Neural cell (in vitro differentiated cells): ENCODE results near the gene BHLHA15. TPM values are rescaled to one million over a fixed set of nuclear protein-coding genes. Genes with fewer than 3 reads are reported as not detected.

ENCODE experiments used
- H2AFZ ChIP-seq: fragments of 200-600, 300-800 bp; sonication (generic), shearing (Covaris generic); 2 replicates; pipeline ENCODE4 v1.6.0; 2014; ENCODE audit warnings: low read depth, mild to moderate bottlenecking, antibody characterized with exemption, low read length, moderate library complexity
- H3F3A ChIP-seq: fragments of 200-600 bp; shearing (Covaris generic); 2 replicates; pipeline ENCODE4 v1.6.1; 2016; ENCODE audit warnings: mild to moderate bottlenecking, moderate library complexity, mixed read lengths, antibody characterized with exemption, low read length; ENCODE audit not compliant: insufficient read depth, poor library complexity, severe bottlenecking
- H3K27ac ChIP-seq: fragments of 200-600, 300-800 bp; sonication (generic), shearing (Covaris generic); 2 replicates; pipeline ENCODE4 v1.5.1; 2014; ENCODE audit warnings: mild to moderate bottlenecking, low read length, moderate library complexity
- H3K27me3 ChIP-seq: fragments of 300-800, 200-600 bp; sonication (generic), shearing (Covaris generic); 2 replicates; pipeline ENCODE4 v1.6.0; 2014; ENCODE audit warnings: mild to moderate bottlenecking, low read depth, low read length, moderate library complexity; ENCODE audit not compliant: insufficient read depth
- H3K36me3 ChIP-seq: fragments of 300-800, 200-600 bp; sonication (generic), shearing (Covaris generic); 2 replicates; pipeline ENCODE4 v1.5.1; 2014; ENCODE audit warnings: mild to moderate bottlenecking, antibody characterized with exemption, low read length, moderate library complexity; ENCODE audit not compliant: insufficient read depth
- H3K4me2 ChIP-seq: fragments of 300-800, 200-600 bp; sonication (generic), shearing (Covaris generic); 2 replicates; pipeline ENCODE4 v1.6.0; 2014; ENCODE audit warnings: mild to moderate bottlenecking, low read length
- H3K4me3 ChIP-seq: fragments of 300-800, 200-600 bp; sonication (generic), shearing (Covaris generic); 2 replicates; pipeline ENCODE4 v1.5.1; 2014; ENCODE audit warnings: mild to moderate bottlenecking, low read length, moderate library complexity
- H3K79me2 ChIP-seq: fragments of 200-600 bp; shearing (Covaris generic); replicated peaks from 2 replicates; pipeline ENCODE4 v1.6.0; 2014; ENCODE audit warnings: mild to moderate bottlenecking, low read length, moderate library complexity; ENCODE audit not compliant: insufficient read depth
- H3K9ac ChIP-seq: fragments of 300-800, 200-600 bp; sonication (generic), shearing (Covaris generic); 2 replicates; pipeline ENCODE4 v1.6.1; 2016; ENCODE audit warnings: mild to moderate bottlenecking, low read length, mixed read lengths
- H3K9me2 ChIP-seq: fragments of 200-600 bp; shearing (Covaris generic); 2 replicates; pipeline ENCODE4 v1.6.1; 2016; ENCODE audit warnings: mild to moderate bottlenecking, low read length, mixed read lengths; ENCODE audit not compliant: insufficient read depth
- H3K9me3 ChIP-seq: fragments of 200-600, 300-800 bp; sonication (generic), shearing (Covaris generic); 2 replicates; pipeline ENCODE4 v1.6.1; 2016; ENCODE audit warnings: mild to moderate bottlenecking, mixed run types, low read length, moderate library complexity, mixed read lengths
- H4K20me1 ChIP-seq: fragments of 200-600 bp; shearing (Covaris generic); 2 replicates; pipeline ENCODE4 v1.6.1; 2016; ENCODE audit warnings: mild to moderate bottlenecking, mixed run types; ENCODE audit not compliant: insufficient read depth
- CTCF ChIP-seq: fragments of 450-650 bp; IDR thresholded peaks from 2 replicates; pipeline ENCODE4 v1.5.1; 2014; ENCODE audit warnings: antibody characterized with exemption, mild to moderate bottlenecking, moderate library complexity; ENCODE audit not compliant: poor library complexity, severe bottlenecking
- EZH2 ChIP-seq: fragments of 200-600, 300-800 bp; shearing (Covaris generic), sonication (generic); IDR thresholded peaks from 2 replicates; pipeline ENCODE4 v1.6.1; 2014; ENCODE audit warnings: antibody characterized with exemption, low read length, borderline replicate concordance, mild to moderate bottlenecking; ENCODE audit not compliant: insufficient read depth, poor library complexity, severe bottlenecking
- MXI1 ChIP-seq: fragments of 450-650 bp; conservative IDR thresholded peaks from 2 replicates; pipeline ENCODE4 v1.6.1; 2014; ENCODE audit warnings: antibody characterized with exemption, mild to moderate bottlenecking; ENCODE audit not compliant: poor library complexity, severe bottlenecking
- RAD21 ChIP-seq: fragments of 450-650 bp; conservative IDR thresholded peaks from 2 replicates; pipeline ENCODE4 v1.6.1; 2014; ENCODE audit warnings: antibody characterized with exemption, mild to moderate bottlenecking, moderate library complexity
- REST ChIP-seq: IDR thresholded peaks from 2 replicates; pipeline ENCODE4 v1.6.1; 2012; ENCODE audit warnings: borderline replicate concordance
- TAF1 ChIP-seq: IDR thresholded peaks from 2 replicates; pipeline ENCODE4 v1.6.1; 2012; ENCODE audit warnings: low read depth
- polyA plus RNA-seq: library from polyadenylated mRNA; depleted of rRNA; stranded (reverse); fragments of >200 nt; gene quantifications from 2 replicates; pipeline ENCODE4 v1.2.3, GENCODE V29; 2014

The BHLHA15 gene
- polyA plus RNA-seq, 1 donor from 2014 or later: not detected

- H3K36me3 ChIP-seq: no peaks in the 10 kb centered on the region
- H4K20me1 ChIP-seq: no peaks in the 10 kb centered on the region
Observed at GRCh38 chr7:98232263-98232585, 21.0 kb downstream of the BHLHA15 start.

GRCh38 chr7:98232799-98233198 is 21.6 kb downstream of the BHLHA15 start:
- H4K20me1 ChIP-seq: no peaks in the 10 kb centered on the region
- TF ChIP-seq REST: no peak
- TF ChIP-seq RAD21: no peak
- no peak for TF ChIP-seq CTCF
- no peak for TF ChIP-seq MXI1
- no peak for TF ChIP-seq TAF1
- no peaks in the 10 kb centered on the region for H3K9me3 ChIP-seq
- no peak overlapping the region for H3K9ac ChIP-seq
- H3K27me3 ChIP-seq: no peaks in the 10 kb centered on the region
- H2AFZ ChIP-seq: no peak overlapping the region
- no peaks in the 10 kb centered on the region for H3K79me2 ChIP-seq
- no peak overlapping the region for H3K4me3 ChIP-seq
- H3K9me2 ChIP-seq: no peaks in the 10 kb centered on the region
- no peaks in the 10 kb centered on the region for H3F3A ChIP-seq
- no peak overlapping the region for H3K4me2 ChIP-seq
- no peaks in the 10 kb centered on the region for H3K36me3 ChIP-seq
- no peak overlapping the region for H3K27ac ChIP-seq

More at GRCh38 chr7:98232263-98232585, 21.0 kb downstream of the BHLHA15 start:
- H3K9me3 ChIP-seq: no peaks in the 10 kb centered on the region
- no peak overlapping the region for H3K27ac ChIP-seq
- no peaks in the 10 kb centered on the region for H3F3A ChIP-seq
- no peak overlapping the region for H2AFZ ChIP-seq
- H3K27me3 ChIP-seq: no peaks in the 10 kb centered on the region
- TF ChIP-seq REST (no peak), EZH2 (no peak), MXI1 (no peak), TAF1 (no peak), RAD21 (no peak), CTCF (no peak)
- no peak overlapping the region for H3K4me2 ChIP-seq
- H3K4me3 ChIP-seq: no peak overlapping the region
- H3K9ac ChIP-seq: no peak overlapping the region
- H3K9me2 ChIP-seq: no peaks in the 10 kb centered on the region
- no peaks in the 10 kb centered on the region for H3K79me2 ChIP-seq
